GM12801 (cell line): ENCODE results near the gene TUBGCP6.

ENCODE experiments used
- TF ChIP-seq, protein P1 (sequence below): IDR thresholded peaks from one replicate; pipeline ENCODE4 v1.5.1; 2011; ENCODE audit warnings: control low read depth; ENCODE audit not compliant: insufficient read length; ENCODE audit errors: extremely low read depth

The TUBGCP6 gene

GRCh38 chr22:50277761-50278160, 32.9 kb upstream of the TUBGCP6 start:
- TF ChIP-seq, protein P1, sequence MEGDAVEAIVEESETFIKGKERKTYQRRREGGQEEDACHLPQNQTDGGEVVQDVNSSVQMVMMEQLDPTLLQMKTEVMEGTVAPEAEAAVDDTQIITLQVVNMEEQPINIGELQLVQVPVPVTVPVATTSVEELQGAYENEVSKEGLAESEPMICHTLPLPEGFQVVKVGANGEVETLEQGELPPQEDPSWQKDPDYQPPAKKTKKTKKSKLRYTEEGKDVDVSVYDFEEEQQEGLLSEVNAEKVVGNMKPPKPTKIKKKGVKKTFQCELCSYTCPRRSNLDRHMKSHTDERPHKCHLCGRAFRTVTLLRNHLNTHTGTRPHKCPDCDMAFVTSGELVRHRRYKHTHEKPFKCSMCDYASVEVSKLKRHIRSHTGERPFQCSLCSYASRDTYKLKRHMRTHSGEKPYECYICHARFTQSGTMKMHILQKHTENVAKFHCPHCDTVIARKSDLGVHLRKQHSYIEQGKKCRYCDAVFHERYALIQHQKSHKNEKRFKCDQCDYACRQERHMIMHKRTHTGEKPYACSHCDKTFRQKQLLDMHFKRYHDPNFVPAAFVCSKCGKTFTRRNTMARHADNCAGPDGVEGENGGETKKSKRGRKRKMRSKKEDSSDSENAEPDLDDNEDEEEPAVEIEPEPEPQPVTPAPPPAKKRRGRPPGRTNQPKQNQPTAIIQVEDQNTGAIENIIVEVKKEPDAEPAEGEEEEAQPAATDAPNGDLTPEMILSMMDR = no peak

GRCh38 chr22:50276143-50276542, 31.3 kb upstream of the TUBGCP6 start:
- TF ChIP-seq, protein P1 = no peak

- TF ChIP-seq, protein P1 = no peak
Observed at GRCh38 chr22:50275181-50276055, 30.6 kb upstream of the TUBGCP6 start.

GRCh38 chr22:50274771-50275170, 29.9 kb upstream of the TUBGCP6 start:
- TF ChIP-seq, protein P1 = no peak

GRCh38 chr22:50274311-50274710, 29.5 kb upstream of the TUBGCP6 start:
- TF ChIP-seq, protein P1 = no peak

GRCh38 chr22:50272044-50272802, 27.4 kb upstream of the TUBGCP6 start:
- TF ChIP-seq, protein P1 = no peak

DNA sequence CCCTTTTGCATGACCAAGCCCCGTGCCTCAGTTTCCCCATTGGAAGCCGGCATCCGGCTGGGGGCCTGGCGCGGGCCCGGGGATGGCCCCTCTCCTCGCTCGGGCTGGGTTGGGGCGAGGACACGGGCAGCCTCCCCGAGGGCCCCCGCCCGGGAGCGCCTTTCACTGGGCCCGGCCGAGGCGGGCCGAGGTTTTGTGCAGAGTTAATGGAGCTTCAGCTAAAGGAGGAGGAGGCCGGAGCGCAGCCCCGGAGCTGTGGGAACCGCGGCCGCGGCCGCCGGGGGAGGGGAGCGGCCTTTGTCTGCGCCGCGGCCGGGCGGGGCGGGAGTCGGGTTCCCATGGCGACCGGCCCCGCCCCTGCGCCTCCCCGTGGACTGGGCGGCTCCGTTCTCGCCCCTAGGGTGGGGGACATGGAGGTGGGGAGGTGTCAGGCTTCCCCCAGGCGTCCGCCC, 26.7 kb upstream of the TUBGCP6 start:
- TF ChIP-seq, protein P1 = no peak
